ENCODE results near the gene ENTPD2.
A peak's percentile ranks its signal among the peaks of the same experiment; 100 is the strongest.
"Not testable (repeated sequence)": the region's sequence is repeated elsewhere in the genome, so short reads cannot be mapped to it uniquely, and the experiment has no call there.

Gene ENTPD2

DNA sequence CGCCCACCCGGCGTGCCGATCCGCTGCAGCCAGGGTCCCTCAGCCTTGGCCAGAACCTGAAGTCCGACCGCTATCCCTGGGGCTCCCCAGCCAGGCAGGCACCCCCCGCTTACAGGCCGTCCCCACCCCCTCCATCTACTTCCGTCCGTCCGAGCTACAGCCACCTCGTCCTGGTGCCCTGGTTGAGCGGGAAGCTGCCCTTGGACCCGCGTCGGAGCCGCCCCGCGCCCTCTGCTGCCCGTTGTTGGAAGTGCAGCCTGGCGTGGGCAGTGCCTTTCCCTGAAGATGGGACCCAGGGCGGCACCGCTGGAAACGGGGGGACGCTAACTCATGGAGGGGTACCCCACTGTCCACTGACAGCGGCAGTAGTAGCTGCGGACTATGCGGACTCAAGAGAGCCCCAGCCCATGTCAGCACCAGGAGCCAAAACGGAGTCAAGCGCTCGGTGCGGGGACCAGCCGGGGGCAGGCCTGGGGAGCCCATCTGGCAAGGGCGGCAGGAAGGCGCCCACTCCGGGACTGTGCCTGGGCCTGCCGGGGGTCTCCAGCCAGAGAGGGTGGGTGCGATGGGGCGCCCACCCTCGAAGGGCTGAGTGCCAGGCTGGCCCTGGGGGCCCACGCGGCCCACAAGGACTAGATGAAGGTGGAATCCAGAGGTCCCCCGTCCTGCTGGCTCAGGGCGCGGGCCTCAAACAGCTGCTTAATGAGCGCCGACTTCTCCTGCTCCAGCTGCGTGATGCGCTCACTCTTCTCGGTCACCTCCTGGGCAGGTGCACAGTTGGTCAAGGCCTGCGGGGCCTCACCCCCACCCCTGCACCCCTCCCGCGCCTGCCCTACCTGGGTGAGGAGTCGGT, 10.4 kb upstream of the ENTPD2 start:
- DNase-seq (ENCODE audit: low spot score) = peak; percentile 55

GRCh38 chr9:137063311-137064026, 9.6 kb upstream of the ENTPD2 start:
- no peak for DNase-seq (ENCODE audit: low spot score)

- not testable (repeated sequence) for DNase-seq (ENCODE audit: low spot score)
These were observed 8.9 kb upstream of the ENTPD2 start for GRCh38 chr9:137062798-137063197.

- DNase-seq (ENCODE audit: low spot score) = no peak
These were observed 8.5 kb upstream of the ENTPD2 start for GRCh38 chr9:137062384-137062783.

- no peak for DNase-seq (ENCODE audit: low spot score)
These were observed 4.8 kb upstream of the ENTPD2 start for GRCh38 chr9:137058521-137059234.

DNA sequence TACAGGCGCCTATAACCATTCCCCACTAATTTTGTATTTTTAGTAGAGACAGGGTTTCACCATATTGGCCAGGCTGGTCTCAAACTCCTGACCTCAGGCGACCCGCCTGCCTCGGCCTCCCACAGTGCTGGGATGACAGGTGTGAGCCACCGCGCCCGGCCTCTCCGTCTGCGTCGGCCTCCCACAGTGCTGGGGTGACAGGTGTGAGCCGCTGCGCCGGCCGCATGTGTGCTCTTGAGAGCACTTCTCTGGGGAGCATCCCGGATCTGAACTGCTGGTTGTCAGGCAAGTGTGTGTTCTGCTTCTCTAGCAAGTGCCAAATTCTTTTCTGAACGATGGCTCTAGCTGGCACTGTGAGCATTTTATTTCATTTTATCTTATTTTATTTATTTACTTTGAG, 3.7 kb upstream of the ENTPD2 start:
- no peak for DNase-seq (ENCODE audit: low spot score)

DNA sequence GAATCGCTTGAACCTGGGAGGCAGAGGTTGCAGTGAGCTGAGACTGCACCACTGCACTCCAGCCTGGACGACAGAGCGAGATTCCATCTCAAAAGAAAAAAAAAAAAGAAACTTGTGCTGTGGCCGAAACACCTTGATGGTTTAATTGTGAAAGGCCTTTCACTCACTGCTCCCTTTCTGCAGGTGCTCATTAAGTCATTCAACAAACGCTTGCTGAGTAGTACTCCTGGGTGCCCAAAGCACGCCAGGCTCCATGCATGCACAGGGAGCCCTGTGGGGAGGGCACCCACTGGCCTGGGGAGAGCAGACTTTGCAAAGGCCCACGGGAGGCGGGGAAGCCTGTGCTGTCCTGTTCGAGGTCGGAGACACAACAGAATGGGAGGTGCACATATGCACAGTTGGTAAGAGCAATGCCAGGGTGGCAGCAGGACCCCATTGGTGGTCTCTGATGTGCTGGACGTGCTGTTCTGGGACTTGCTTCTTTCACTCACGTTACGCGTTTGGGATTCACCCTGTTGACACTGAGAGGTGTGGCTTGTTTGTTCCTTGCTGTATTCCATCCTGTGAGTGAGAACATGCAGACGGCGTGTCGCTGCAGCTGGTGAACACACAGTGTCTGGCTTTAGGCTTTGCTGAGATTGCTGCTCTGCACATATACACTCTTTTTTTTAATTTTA, 3.0 kb upstream of the ENTPD2 start:
- no peak for DNase-seq (ENCODE audit: low spot score)

DNA sequence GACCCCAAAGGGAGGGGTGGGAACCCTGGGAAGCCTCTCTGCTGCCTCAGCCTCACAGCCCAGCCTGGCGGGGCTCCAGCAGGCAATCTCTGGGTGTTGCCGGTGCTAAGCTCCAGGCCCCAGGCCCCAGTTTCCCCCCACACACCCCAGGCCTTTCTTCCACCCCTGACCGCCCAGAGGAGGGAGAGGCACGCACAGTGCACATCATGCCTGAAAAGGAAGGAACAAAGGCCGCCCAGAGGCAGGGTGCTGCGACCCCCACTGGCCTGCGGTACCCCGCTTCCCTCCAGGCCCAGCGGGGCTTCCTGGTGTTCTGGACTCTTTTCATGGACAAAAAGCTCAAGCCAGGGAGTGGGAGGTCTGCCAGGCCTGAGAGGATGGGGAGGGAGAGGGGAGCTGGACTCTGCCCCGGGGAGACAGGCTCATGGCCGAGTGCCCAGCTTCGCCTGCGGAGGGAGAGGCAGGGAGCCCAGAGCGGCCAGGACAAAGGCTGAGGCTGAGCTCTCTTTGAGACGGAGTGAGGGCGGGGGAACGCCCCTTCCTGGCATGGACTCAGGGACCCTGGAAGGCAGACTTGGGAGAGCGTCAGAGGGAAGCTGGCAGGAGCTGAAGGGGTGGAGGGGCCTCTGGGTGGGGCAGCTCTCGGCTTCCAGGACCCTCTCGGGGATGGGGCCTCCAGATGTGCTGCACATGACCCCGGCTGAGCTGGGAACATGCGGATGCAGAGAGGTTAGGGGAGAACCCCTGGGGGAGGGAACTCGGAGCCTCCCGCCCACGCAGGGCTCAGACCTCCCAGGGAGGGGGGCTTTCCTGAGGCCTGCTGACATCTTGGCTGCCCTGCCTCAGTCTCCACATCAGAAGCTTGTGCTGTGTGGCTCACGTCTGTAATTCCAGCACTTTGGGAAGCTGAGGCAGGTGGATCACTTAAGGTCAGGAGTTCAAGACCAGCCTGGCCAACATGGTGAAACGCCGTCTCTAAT, 1.8 kb upstream of the ENTPD2 start:
- DNase-seq (ENCODE audit: low spot score) = no peak

DNA sequence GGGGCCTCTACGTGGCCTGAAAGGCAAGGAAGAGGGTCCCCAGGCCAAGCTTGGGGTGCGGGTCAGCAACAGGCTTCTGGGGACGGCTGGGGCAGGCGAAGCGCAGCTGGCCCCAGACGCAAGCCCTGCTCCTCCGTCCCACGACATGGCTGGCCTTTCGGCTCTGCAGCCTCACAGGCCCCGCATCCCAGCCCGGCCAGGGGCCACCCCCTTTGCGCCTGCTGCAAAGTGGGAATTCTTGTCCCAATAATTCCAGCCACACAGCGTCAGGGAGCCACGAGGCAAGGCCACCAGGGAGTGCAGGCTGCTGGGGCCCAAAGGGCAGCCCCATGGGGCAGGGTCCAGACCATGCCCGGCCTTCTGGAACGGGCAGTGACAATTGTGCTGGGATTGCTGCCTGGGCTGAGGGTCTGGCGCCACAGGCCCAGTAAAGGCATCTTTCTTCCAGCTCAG, 1.1 kb upstream of the ENTPD2 start:
- no peak for DNase-seq (ENCODE audit: low spot score)

- no peak for DNase-seq (ENCODE audit: low spot score)
These were observed 590 bp downstream of the ENTPD2 start for GRCh38 chr9:137052998-137053943.

DNA sequence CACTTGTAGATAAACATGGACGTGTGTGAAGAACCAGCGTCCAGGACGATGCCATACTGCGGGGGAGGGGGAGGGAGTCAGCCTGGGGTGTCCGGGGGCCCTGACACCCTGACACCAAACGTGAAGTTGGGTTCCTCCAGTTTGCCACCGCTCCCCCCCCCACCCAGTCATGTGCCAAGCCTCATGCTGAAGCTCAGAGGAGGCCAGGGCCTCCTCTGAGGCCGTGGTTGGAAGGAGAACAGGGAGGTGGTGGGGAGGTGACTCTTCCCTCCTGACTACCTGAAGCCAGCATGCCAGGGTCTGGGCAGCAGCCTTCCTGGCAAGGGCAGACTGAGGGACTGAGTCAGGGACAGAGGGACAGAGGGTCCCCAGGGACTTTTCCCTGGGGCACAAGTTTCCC, 1.6 kb downstream of the ENTPD2 start:
- DNase-seq (ENCODE audit: low spot score) = no peak

DNA sequence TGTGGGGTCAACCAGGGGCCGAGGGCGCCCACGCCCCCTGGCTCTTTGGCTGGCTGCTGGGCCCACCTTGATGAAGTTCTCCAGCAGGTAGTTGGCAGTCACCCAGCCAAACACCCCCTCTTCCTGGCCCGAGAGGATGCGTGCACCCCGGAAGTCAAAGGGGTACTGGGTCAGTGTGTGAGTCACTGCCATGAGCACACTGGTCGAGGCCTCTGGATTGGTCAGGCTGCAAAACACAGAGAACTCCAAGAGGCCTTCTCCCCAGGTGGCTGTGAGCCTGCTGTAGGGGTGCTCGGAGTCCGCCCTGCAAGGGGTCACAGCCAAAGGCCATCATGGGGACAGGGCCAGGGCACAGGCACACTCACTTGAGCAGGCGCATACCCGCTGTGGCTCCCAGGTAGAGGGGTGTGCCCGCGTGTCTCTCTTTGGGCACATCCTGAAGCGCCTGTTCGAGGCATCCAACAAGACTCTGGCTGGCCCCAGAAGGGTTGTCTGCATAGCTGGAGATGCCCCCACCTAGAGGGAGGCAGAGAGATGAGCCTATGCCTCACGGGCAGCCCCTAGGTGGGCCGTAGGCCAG, 2.6 kb downstream of the ENTPD2 start:
- DNase-seq (ENCODE audit: low spot score) = no peak

DNA sequence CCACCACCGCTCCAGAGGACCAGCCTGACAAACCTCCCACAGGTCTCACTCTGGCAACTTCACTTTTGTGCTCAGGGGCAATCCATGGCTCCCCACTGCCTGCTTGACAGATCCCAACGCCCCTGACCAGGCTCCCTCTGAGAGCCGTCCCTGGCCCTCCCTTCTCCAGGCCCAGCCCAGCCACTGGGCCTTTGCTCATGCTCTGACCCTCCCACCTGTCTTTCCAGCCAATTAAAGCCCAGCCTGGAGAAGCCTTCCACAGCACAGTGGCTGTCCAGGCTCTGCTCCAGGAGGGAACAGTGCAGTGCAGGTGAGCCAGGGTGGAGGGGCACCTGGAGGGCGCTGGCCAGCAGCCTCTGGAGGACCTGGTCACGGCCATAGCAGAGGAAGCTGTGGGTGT, 3.3 kb downstream of the ENTPD2 start:
- DNase-seq (ENCODE audit: low spot score) = no peak

GRCh38 chr9:137049544-137050449, 4.1 kb downstream of the ENTPD2 start:
- peak; percentile 54 for DNase-seq (ENCODE audit: low spot score)

GRCh38 chr9:137048655-137049543, 5.0 kb downstream of the ENTPD2 start:
- no peak for DNase-seq (ENCODE audit: low spot score)

DNA sequence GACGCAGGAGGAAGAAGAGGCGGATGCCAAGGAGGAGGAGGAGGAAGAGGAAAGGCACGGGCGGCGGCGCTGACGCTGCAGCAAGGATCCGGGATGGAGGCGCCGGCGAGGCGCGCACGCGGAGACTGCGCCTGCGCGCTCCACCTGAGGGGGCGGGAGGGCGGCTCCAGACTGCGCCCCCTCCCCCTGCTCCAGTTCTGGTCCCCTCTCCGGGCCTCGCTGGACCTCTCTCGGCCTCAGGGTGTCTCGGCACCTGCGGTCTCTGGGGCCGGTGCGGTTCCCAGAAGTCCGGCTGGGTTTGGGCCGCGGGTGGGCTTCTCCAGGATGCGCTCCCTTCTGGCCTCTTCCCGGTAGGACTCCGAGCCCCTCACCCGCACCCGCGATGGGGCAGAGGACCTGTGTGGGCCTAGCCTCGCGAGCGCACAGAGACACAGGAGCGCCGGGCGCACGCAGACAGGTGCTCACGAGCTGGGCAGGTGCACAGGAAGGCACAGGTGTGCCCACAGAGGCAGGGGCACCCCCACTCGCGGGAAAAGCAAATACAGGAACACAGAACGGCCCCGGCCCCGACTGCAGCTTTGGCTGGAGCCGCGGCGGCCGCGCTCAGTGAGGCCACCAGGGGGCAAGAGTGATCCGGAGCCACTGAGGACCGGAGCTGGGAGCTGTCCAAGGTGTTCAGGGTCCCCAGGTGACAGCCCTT, 7.6 kb downstream of the ENTPD2 start, which contains the start of gene NPDC1:
Gene NPDC1, minus strand, starts transcription at position 90 of the 700 bp plus-strand sequence. CDS start 188 bp downstream, outside the sequence.
- DNase-seq (ENCODE audit: low spot score) = peak; percentile 83

All from CD4-positive, alpha-beta T cell treated with Interleukin-15 for 4 hours (primary cell).